GM23338 (cell line): ENCODE results near the gene DESI1. TPM values are rescaled to one million over a fixed set of nuclear protein-coding genes. Genes with fewer than 3 reads are reported as not detected.

Source experiments
- ATAC-seq: fragments of 200-7000 bp; cut with Tn5 transposase; 3 replicates; pipeline ENCODE4 v1.9.1; 2020
- DNase-seq: peaks from one replicate; pipeline ENCODE4 v3.0.0-alpha.2; 2015; ENCODE audit warnings: low spot score
- H2AFZ ChIP-seq: fragments of 200-600 bp; sonication (generic); 2 replicates; pipeline ENCODE4 v1.8.0; 2016; ENCODE audit warnings: antibody characterized with exemption, mild to moderate bottlenecking, moderate library complexity
- H3F3A ChIP-seq: fragments of 200-600 bp; sonication (generic); replicated peaks from 2 replicates; pipeline ENCODE4 v1.8.0; 2017; ENCODE audit warnings: antibody characterized with exemption, mixed run types, low read depth
- H3K27ac ChIP-seq: fragments of 200-600 bp; sonication (generic); 2 replicates; pipeline ENCODE4 v1.6.1; 2016; ENCODE audit warnings: low read depth
- H3K27me3 ChIP-seq: fragments of 200-600 bp; sonication (generic); 2 replicates; pipeline ENCODE4 v1.8.0; 2016; ENCODE audit warnings: mild to moderate bottlenecking, mixed run types, moderate library complexity; ENCODE audit not compliant: insufficient read depth
- H3K36me3 ChIP-seq: fragments of 200-600 bp; sonication (generic); 2 replicates; pipeline ENCODE4 v1.8.0; 2016; ENCODE audit warnings: mild to moderate bottlenecking; ENCODE audit not compliant: insufficient read depth
- H3K4me1 ChIP-seq: fragments of 200-600 bp; sonication (generic); 2 replicates; pipeline ENCODE4 v1.8.0; 2016; ENCODE audit warnings: mild to moderate bottlenecking, moderate library complexity; ENCODE audit not compliant: insufficient read depth
- H3K4me2 ChIP-seq: fragments of 200-600 bp; sonication (generic); 2 replicates; pipeline ENCODE4 v1.7.1; 2017; ENCODE audit warnings: mixed run types
- H3K4me3 ChIP-seq: fragments of 200-600 bp; sonication (generic); 2 replicates; pipeline ENCODE4 v1.6.1; 2016; ENCODE audit warnings: mixed run types
- H3K79me2 ChIP-seq: fragments of 200-600 bp; sonication (generic); replicated peaks from 2 replicates; pipeline ENCODE4 v1.8.0; 2017; ENCODE audit warnings: mild to moderate bottlenecking; ENCODE audit not compliant: insufficient read depth
- H3K9me2 ChIP-seq: fragments of 200-600 bp; sonication (generic); 2 replicates; pipeline ENCODE4 v1.8.0; 2017; ENCODE audit not compliant: insufficient read depth
- H4K20me1 ChIP-seq: fragments of 200-600 bp; sonication (generic); replicated peaks from 2 replicates; pipeline ENCODE4 v1.8.0; 2017; ENCODE audit warnings: mild to moderate bottlenecking; ENCODE audit not compliant: insufficient read depth
- H3K27ac Mint-ChIP-seq: 2 replicates; pipeline ENCODE4 v1.8.0; 2020; ENCODE audit warnings: inconsistent platforms, mild to moderate bottlenecking, moderate library complexity, mixed read lengths
- H3K27me3 Mint-ChIP-seq: 3 replicates; pipeline ENCODE4 v1.8.0; 2022; ENCODE audit warnings: low read depth, mild to moderate bottlenecking, moderate library complexity, mixed read lengths, inconsistent platforms; ENCODE audit not compliant: insufficient read depth, poor library complexity
- H3K36me3 Mint-ChIP-seq: 3 replicates; pipeline ENCODE4 v1.8.0; 2021; ENCODE audit warnings: low read depth, mild to moderate bottlenecking, inconsistent platforms, moderate library complexity, mixed read lengths
- H3K4me1 Mint-ChIP-seq: 3 replicates; pipeline ENCODE4 v1.8.0; 2020; ENCODE audit warnings: mild to moderate bottlenecking, inconsistent platforms, mixed read lengths
- H3K4me3 Mint-ChIP-seq: 3 replicates; pipeline ENCODE4 v1.8.0; 2021; ENCODE audit warnings: moderate library complexity, mild to moderate bottlenecking, inconsistent platforms, mixed read lengths
- H3K9me3 Mint-ChIP-seq: 3 replicates; pipeline ENCODE4 v1.8.0; 2020; ENCODE audit warnings: moderate library complexity, mild to moderate bottlenecking, inconsistent platforms, mixed read lengths
- CREB1 ChIP-seq: fragments of 250-450 bp; sonication (Bioruptor Pico); IDR thresholded peaks from 2 replicates; pipeline ENCODE4 v1.5.0; 2020; ENCODE audit warnings: low read depth, mild to moderate bottlenecking, moderate library complexity
- CTCF ChIP-seq, 2 experiments: fragments of 200-600 bp in 1 of 2; sonication (generic) in 1 of 2; conservative IDR thresholded peaks; 2 replicates each; pipeline versions ENCODE4 v1.5.1 to v1.6.1; 2016 to 2017; ENCODE audit warnings: antibody characterized with exemption in 2 of 2, low read depth in 2 of 2, mild to moderate bottlenecking in 2 of 2, moderate library complexity in 1 of 2
- ETS1 ChIP-seq: IDR thresholded peaks from 2 replicates; pipeline ENCODE4 v1.6.1; 2016; ENCODE audit warnings: antibody characterized with exemption
- JUNB ChIP-seq: IDR thresholded peaks from one replicate; pipeline ENCODE4 v1.6.1; 2016; ENCODE audit warnings: antibody characterized with exemption; ENCODE audit not compliant: unreplicated experiment
- NANOG ChIP-seq: IDR thresholded peaks from 2 replicates; pipeline ENCODE4 v1.6.1; 2016; ENCODE audit warnings: antibody characterized with exemption, borderline replicate concordance
- REST ChIP-seq: IDR thresholded peaks from one replicate; pipeline ENCODE4 v1.6.1; 2018; ENCODE audit warnings: antibody characterized with exemption; ENCODE audit not compliant: unreplicated experiment
- STAT1 ChIP-seq: IDR thresholded peaks from one replicate; pipeline ENCODE4 v1.6.1; 2016; ENCODE audit warnings: antibody characterized with exemption; ENCODE audit not compliant: unreplicated experiment
- ZNF114 ChIP-seq: fragments of 250-450 bp; sonication (Bioruptor Pico); IDR thresholded peaks from 2 replicates; pipeline ENCODE4 v1.5.0; 2020; ENCODE audit warnings: mild to moderate bottlenecking, moderate library complexity
- ZNF331 ChIP-seq: fragments of 250-450 bp; sonication (Bioruptor Pico); IDR thresholded peaks from 2 replicates; pipeline ENCODE4 v1.5.0; 2020; ENCODE audit warnings: low read depth, mild to moderate bottlenecking, moderate library complexity
- polyA plus RNA-seq: library from polyadenylated mRNA; unstranded; fragments of >200 nt; fragmentation: Nextera tagmentation; extraction: Ambion mirVana; gene quantifications from 2 replicates; pipeline ENCODE4 v1.2.1, GENCODE V29; 2016
- total RNA-seq: library from RNA; depleted of rRNA; stranded (reverse); fragments of >200 nt; shearing (Covaris generic); gene quantifications from 2 replicates; pipeline ENCODE4 v1.2.3, GENCODE V29; 2014

DESI1 gene
- total and polyA plus RNA-seq, 2 experiments from 2014 or later: 33.7 to 53.8 TPM

- Histone ChIP-seq H4K20me1 (no peaks in the 10 kb centered on the region; the same call in 1 of the 2 replicates), H3K4me1 (no peaks in the 10 kb centered on the region), H3K9me2 (no peaks in the 10 kb centered on the region), H3K27ac (no peak overlapping the region), H3K27me3 (no peaks in the 10 kb centered on the region), H3K4me2 (no peak overlapping the region), H3K36me3 (no peaks in the 10 kb centered on the region), H3F3A (no peaks in the 10 kb centered on the region), H3K79me2 (no peaks in the 10 kb centered on the region), H3K4me3 (no peak overlapping the region), H2AFZ (no peak overlapping the region)
- TF ChIP-seq ZNF114 (CRISPR knock-in tag) (no peak), ZNF331 (CRISPR knock-in tag) (no peak), JUNB (no peak), ETS1 (no peak), CREB1 (CRISPR knock-in tag) (no peak), CTCF (conservative IDR thresholded peaks at IDR 0.05; ENCODE audit: low read depth in 2 of 2) (no peak), REST (no peak)
- Mint-ChIP-seq H3K27me3 (peaks cover 15% of the 10 kb centered on the region), H3K36me3 (peaks cover 3% of the 10 kb centered on the region; the same call in 1 of the 3 replicates), H3K27ac (no peak overlapping the region), H3K4me1 (peaks cover 3% of the 10 kb centered on the region; the same call in 1 of the 3 replicates), H3K9me3 (no peaks in the 10 kb centered on the region; the same call in 2 of the 3 replicates), H3K4me3 (no peak overlapping the region)
- ATAC-seq: no peak
- no peak for DNase-seq
Observed at GRCh38 chr22:41575533-41575932, 45.3 kb downstream of the DESI1 start.

- H3K4me1 ChIP-seq: no peaks in the 10 kb centered on the region
- DNase-seq (no peak), ATAC-seq (no peak)
- H3K79me2 ChIP-seq: no peaks in the 10 kb centered on the region
- H3K27me3 ChIP-seq: no peaks in the 10 kb centered on the region
- H3K27me3 Mint-ChIP-seq: peaks cover 13% of the 10 kb centered on the region
- no peaks in the 10 kb centered on the region; the same call in 2 of the 3 replicates for H3K9me3 Mint-ChIP-seq
- H3K4me3 ChIP-seq: no peak overlapping the region
- H3K4me3 Mint-ChIP-seq: no peak overlapping the region
- H3K36me3 Mint-ChIP-seq: peaks cover 3% of the 10 kb centered on the region; the same call in 1 of the 3 replicates
- no peak overlapping the region for H2AFZ ChIP-seq
- no peaks in the 10 kb centered on the region; the same call in 1 of the 2 replicates for H4K20me1 ChIP-seq
- H3K27ac ChIP-seq: no peak overlapping the region
- H3K27ac Mint-ChIP-seq: no peak overlapping the region
- no peaks in the 10 kb centered on the region for H3K36me3 ChIP-seq
- H3F3A ChIP-seq: no peaks in the 10 kb centered on the region
- H3K4me2 ChIP-seq: no peak overlapping the region
- peaks cover 3% of the 10 kb centered on the region; the same call in 1 of the 3 replicates for H3K4me1 Mint-ChIP-seq
- no peaks in the 10 kb centered on the region for H3K9me2 ChIP-seq
- TF ChIP-seq CTCF (conservative IDR thresholded peaks at IDR 0.05; ENCODE audit: low read depth in 2 of 2): no peak
- no peak for TF ChIP-seq ZNF114 (CRISPR knock-in tag)
- TF ChIP-seq STAT1: no peak
- no peak for TF ChIP-seq NANOG
- TF ChIP-seq CREB1 (CRISPR knock-in tag): no peak
- TF ChIP-seq REST: no peak
- TF ChIP-seq ETS1: no peak
- no peak for TF ChIP-seq ZNF331 (CRISPR knock-in tag)
Observed at GRCh38 chr22:41574847-41575381, 45.9 kb downstream of the DESI1 start.
